Measurements from ENCODE around the gene FCER1G. TPM values are rescaled to one million over a fixed set of nuclear protein-coding genes. Genes with fewer than 3 reads are reported as not detected.
"Not testable (repeated sequence)": the region's sequence is repeated elsewhere in the genome, so short reads cannot be mapped to it uniquely, and the experiment has no call there.

The FCER1G gene
- total RNA-seq, 1 experiment from 2014 or later, result 0.64 TPM

- DNase-seq (ENCODE audit: low read depth), result no peak
Observed at GRCh38 chr1:161228032-161228431, 12.9 kb downstream of the FCER1G start.

GRCh38 chr1:161229896-161230295, 14.8 kb downstream of the FCER1G start:
- DNase-seq (ENCODE audit: low read depth), result no peak

- no peak for DNase-seq (ENCODE audit: low read depth)
Observed at GRCh38 chr1:161230762-161231161, 15.7 kb downstream of the FCER1G start.

- DNase-seq (ENCODE audit: low read depth), result no peak
Observed at GRCh38 chr1:161233102-161233501, 18.0 kb downstream of the FCER1G start.

GRCh38 chr1:161235957-161236775, 21.1 kb downstream of the FCER1G start:
- no peak for DNase-seq (ENCODE audit: low read depth)

GRCh38 chr1:161238039-161238473, 23.0 kb downstream of the FCER1G start, which contains the start of gene NR1I3:
NR1I3 (minus strand) TSS chr1:161238203; CDS start chr1:161236565, 1,638 bp downstream.
- DNase-seq (ENCODE audit: low read depth), result no peak

- no peak for DNase-seq (ENCODE audit: low read depth)
Observed at GRCh38 chr1:161241682-161242081, 26.6 kb downstream of the FCER1G start.

- peak; percentile 34 for DNase-seq (ENCODE audit: low read depth)
Observed at GRCh38 chr1:161242313-161242712, 27.2 kb downstream of the FCER1G start.

GRCh38 chr1:161244888-161245287, 29.8 kb downstream of the FCER1G start:
- no peak for DNase-seq (ENCODE audit: low read depth)

GRCh38 chr1:161250100-161250499, 35.0 kb downstream of the FCER1G start:
- DNase-seq (ENCODE audit: low read depth), result not testable (repeated sequence)

- no peak for DNase-seq (ENCODE audit: low read depth)
Observed at GRCh38 chr1:161250829-161251228, 35.7 kb downstream of the FCER1G start.

GRCh38 chr1:161251579-161251978, 36.5 kb downstream of the FCER1G start:
- DNase-seq (ENCODE audit: low read depth), result no peak

- not testable (repeated sequence) for DNase-seq (ENCODE audit: low read depth)
Observed at GRCh38 chr1:161255302-161255701, 40.2 kb downstream of the FCER1G start.

- DNase-seq (ENCODE audit: low read depth), result not testable (repeated sequence)
Observed at GRCh38 chr1:161255955-161256520, 40.9 kb downstream of the FCER1G start.

GRCh38 chr1:161257109-161257508, 42.0 kb downstream of the FCER1G start:
- not testable (repeated sequence) for DNase-seq (ENCODE audit: low read depth)

- DNase-seq (ENCODE audit: low read depth), result no peak
Observed at GRCh38 chr1:161258439-161259344, 43.6 kb downstream of the FCER1G start, which contains the start of gene PCP4L1. PCP4L1 (plus strand) TSS chr1:161258745; CDS start chr1:161258975, 230 bp downstream.

GRCh38 chr1:161259345-161259702, 44.2 kb downstream of the FCER1G start:
- no peak for DNase-seq (ENCODE audit: low read depth)

- DNase-seq (ENCODE audit: low read depth), result no peak
Observed at GRCh38 chr1:161259765-161260164, 44.7 kb downstream of the FCER1G start.

- DNase-seq (ENCODE audit: low read depth), result no peak
Observed at GRCh38 chr1:161260376-161261260, 45.5 kb downstream of the FCER1G start.

Measured in HT1080 (cell line).